C4-2B (cell line): Measurements from ENCODE around the gene PLIN5.

Experiments used
- CTCF ChIP-seq: fragments of 450-650 bp; conservative IDR thresholded peaks from 2 replicates; pipeline ENCODE4 v1.5.1; 2017; ENCODE audit warnings: mild to moderate bottlenecking
- ZFX ChIP-seq: fragments of 450-650 bp; IDR thresholded peaks from 2 replicates; pipeline ENCODE4 v1.6.1; 2017

DNA sequence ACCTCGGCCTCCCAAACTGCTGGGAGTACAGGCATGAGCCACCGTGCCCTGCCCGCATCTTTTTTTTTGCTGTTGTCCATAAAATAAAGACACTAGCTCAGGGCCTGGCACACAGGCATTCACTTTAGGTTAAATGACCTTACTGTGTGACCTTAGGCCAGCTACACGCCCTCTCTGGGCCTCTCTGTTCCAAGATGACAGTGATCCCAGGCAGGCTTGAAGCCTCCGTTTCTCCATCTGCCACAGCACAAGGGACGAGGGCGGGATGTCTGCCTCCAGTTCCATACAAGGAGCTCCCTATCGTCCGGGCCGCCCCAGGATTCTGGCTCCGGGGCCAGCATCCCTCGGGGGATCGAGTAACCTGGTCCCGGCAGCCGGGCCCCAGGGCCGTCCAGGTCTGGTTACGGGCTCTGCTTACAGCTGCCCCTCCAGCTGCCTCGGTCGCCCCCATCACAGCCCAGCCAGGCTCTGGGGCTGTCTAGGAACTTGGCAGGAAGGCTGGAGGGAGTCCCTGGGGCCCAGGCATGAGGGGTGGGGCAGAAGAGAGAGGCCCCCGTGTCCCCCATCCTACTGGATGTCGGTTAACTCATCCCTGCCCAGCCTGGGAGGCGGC, 36.4 kb upstream of the PLIN5 start:
- TF ChIP-seq CTCF (no peak), ZFX (no peak)
